GDM1 (cell line): ENCODE results near the gene EIF3M.
"Not testable (repeated sequence)": the region's sequence is repeated elsewhere in the genome, so short reads cannot be mapped to it uniquely, and the experiment has no call there.

Experiments used
- DNase-seq: peaks from one replicate; lab custom pipeline; 2025; lab: John Stamatoyannopoulos, UW

The EIF3M gene

DNA sequence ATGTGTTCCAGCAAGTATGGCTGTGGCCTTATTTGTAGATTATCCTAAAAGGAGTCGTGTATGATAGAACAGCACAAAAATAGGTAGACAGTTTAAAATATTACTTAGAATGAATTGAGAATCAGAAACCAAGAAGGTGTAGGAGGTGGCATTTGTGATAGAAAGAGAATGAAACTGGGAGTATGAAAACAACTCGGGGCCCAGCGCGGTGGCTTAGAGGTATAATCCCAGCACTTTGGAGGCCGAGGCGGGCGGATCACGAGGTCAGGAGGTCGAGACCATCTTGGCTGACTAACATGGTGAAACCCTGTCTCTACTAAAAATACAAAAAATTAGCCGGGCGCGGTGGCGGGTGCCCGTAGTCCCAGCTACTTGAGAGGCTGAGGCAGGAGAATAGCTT, 12.5 kb downstream of the EIF3M start:
- not testable (repeated sequence) for DNase-seq

DNA sequence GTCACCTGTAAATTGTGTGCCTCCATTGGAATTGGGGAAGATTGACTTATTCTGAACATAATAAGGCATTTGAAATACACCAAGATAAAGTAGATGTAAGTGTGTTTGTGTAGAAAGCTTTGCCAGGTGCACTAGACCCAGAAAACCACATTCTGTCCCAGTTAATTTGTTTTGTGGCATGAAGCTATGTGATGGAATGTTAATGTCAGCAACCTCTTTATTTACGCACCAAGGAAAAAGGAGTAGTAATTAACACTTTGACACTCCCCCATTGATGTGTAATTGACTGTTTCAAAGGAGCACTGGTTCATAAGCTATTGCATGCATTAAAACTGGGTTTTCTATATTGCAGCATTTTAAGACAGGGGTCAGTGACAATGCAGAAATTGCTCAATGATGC, 14.3 kb downstream of the EIF3M start:
- DNase-seq: no peak

GRCh38 chr11:32602657-32603415, 19.2 kb downstream of the EIF3M start:
- no peak for DNase-seq

GRCh38 chr11:32606220-32606619, 22.6 kb downstream of the EIF3M start:
- no peak for DNase-seq

GRCh38 chr11:32608826-32609225, 25.2 kb downstream of the EIF3M start:
- DNase-seq: not testable (repeated sequence)

GRCh38 chr11:32610797-32611352, 27.2 kb downstream of the EIF3M start:
- DNase-seq: no peak

DNA sequence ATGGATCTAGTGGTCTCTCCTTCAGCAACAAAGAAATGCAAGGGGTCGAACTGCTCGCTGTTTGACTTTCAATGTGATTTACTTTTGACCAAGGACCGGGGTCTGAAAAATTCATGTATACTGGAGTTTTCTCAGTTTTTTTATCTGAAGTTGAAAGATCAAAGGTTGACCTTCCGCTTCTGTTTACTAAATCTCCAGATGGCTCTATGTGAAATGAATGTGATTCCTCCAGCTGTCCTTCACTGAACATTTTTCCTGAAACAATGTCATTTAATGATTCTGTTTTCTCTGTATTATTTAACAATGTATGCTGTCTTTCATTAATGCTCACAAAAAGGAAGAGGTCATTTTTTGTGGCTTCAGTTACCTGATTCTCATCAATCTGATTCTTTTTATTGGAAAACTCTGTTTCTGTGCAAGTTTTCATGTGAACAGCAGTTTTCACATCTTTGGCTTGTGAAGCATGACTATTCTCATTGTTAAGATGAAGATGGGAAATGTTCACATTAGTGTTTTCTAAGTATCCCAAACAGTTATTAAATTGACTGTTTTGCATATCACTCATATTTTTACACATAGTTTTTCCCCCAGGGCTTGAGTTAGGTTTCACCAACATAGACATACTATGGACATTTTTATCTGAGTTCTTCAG, 30.0 kb downstream of the EIF3M start:
- no peak for DNase-seq

GRCh38 chr11:32615422-32615821, 31.8 kb downstream of the EIF3M start:
- no peak for DNase-seq

DNA sequence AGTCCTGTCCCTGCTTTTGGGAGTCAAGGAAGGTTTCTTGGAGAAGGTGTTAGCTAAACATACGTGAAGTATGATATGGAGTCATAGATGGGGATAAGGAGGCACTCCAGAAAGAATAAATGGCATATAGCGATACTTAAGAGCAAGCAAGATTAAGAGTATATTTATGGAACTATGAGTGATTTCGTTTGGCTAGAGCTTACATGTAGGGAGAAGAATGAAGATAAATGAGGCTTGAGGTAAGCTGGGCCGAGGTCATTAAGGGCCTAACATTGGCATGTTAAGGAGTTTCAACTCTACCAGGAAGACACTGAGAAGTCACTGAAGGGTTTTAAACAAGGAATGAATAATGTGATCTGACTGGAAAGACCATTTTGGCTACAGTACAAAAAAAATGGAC, 33.3 kb downstream of the EIF3M start:
- no peak for DNase-seq

- no peak for DNase-seq
Measured at GRCh38 chr11:32630844-32631243, 47.2 kb downstream of the EIF3M start.

DNA sequence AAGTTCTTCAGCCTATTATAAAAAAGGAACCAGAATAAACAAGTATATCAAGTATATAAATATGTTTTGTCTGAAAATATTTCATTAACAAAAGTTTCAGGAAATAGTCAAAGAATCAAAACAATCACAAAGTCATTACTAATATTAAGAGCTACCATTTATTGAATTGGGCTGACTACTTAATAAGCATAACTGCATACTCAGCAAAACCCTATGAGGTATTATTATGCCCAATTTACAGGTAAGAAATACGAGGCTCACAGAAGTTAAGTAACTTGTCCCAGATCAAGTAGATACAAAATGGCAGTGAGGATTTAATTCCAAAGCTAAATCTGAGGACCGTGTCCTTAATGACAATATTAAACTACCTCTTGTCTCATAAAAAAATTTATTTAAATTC, 52.2 kb downstream of the EIF3M start:
- no peak for DNase-seq

- no peak for DNase-seq
Measured at GRCh38 chr11:32641361-32641760, 57.7 kb downstream of the EIF3M start.

GRCh38 chr11:32643526-32643925, 59.9 kb downstream of the EIF3M start:
- DNase-seq: no peak
